Activated naive CD8-positive, alpha-beta T cell treated with anti-CD3 and anti-CD28 coated beads, Interleukin-2, amount 10 ng/mL, durations not matched to agents 7 days and 5 days (primary cell): ENCODE measurements around the gene LINGO4. TPM values are rescaled to one million over a fixed set of nuclear protein-coding genes. Genes with fewer than 3 reads are reported as not detected.
"Not testable (repeated sequence)": the region's sequence is repeated elsewhere in the genome, so short reads cannot be mapped to it uniquely, and the experiment has no call there.

ENCODE experiments used
- ATAC-seq: fragments of 150-1000 bp; cut with Tn5 transposase; one replicate; pipeline ENCODE4 v1.10.0; 2021; ENCODE audit warnings: low read depth, moderate library complexity
- POLR2A ChIA-PET: fragments of 350-600 bp; sonication (Branson Sonifier 250); formaldehyde crosslinking; loops from one replicate; lab custom pipeline; 2021; ENCODE audit warnings: antibody characterized with exemption; lab: Charles Lee
- DNase-seq: peaks from one replicate; pipeline ENCODE4 v3.0.0; 2021
- H3K27ac Mint-ChIP-seq: one replicate; pipeline ENCODE4 v1.8.0; 2022; ENCODE audit warnings: mild to moderate bottlenecking, mixed read lengths
- H3K27me3 Mint-ChIP-seq: one replicate; pipeline ENCODE4 v1.8.0; 2022; ENCODE audit warnings: mild to moderate bottlenecking, moderate library complexity, mixed read lengths
- H3K36me3 Mint-ChIP-seq: one replicate; pipeline ENCODE4 v1.8.0; 2021; ENCODE audit warnings: mild to moderate bottlenecking, mixed read lengths
- H3K4me1 Mint-ChIP-seq: one replicate; pipeline ENCODE4 v1.8.0; 2021; ENCODE audit warnings: mixed read lengths
- H3K4me3 Mint-ChIP-seq: one replicate; pipeline ENCODE4 v1.8.0; 2022; ENCODE audit warnings: mild to moderate bottlenecking, moderate library complexity, mixed read lengths
- H3K9me3 Mint-ChIP-seq: one replicate; pipeline ENCODE4 v1.8.0; 2021; ENCODE audit warnings: mixed read lengths
- total RNA-seq, 2 experiments: library from RNA; stranded (reverse); gene quantifications; one replicate each; pipeline ENCODE4 v1.2.3, GENCODE V29; 2021

Gene LINGO4
- total RNA-seq, 2 experiments from 2014 or later: 0.14 TPM; not detected in 1

DNA sequence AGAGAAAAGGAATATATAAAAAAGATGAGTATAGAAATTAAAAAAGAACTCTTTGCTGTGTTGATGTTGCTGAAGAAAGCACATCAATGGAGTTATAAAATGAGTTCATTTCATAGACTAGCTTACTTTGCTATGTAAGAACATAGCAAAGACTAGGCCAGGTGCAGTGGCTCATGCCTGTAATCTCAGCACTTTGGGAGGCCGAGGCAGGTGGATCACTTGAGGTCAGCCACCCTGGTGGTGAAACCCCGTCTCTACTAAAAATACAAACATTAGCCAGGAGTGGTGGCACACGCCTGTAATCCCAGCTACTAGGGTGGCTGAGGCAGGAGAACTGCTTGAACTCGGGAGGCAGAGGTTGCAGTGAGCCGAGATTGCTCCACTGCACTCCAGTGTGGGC is 23.2 kb downstream of the LINGO4 start:
- H3K4me1 Mint-ChIP-seq, ATAC-seq: not testable (repeated sequence)

GRCh38 chr1:151780736-151781135 is 24.5 kb downstream of the LINGO4 start:
- H3K27ac Mint-ChIP-seq, H3K36me3 Mint-ChIP-seq, DNase-seq, ATAC-seq, H3K4me1 Mint-ChIP-seq, H3K9me3 Mint-ChIP-seq, H3K4me3 Mint-ChIP-seq, H3K27me3 Mint-ChIP-seq, POLR2A ChIA-PET: not testable (repeated sequence)

More for the DNA sequence above, 23.2 kb downstream of the LINGO4 start:
- H3K27ac Mint-ChIP-seq, H3K4me3 Mint-ChIP-seq, H3K9me3 Mint-ChIP-seq, H3K27me3 Mint-ChIP-seq, DNase-seq, POLR2A ChIA-PET, H3K36me3 Mint-ChIP-seq: not testable (repeated sequence)

GRCh38 chr1:151779852-151780251 is 25.4 kb downstream of the LINGO4 start:
- H3K27ac Mint-ChIP-seq: no peak overlapping the region

DNA sequence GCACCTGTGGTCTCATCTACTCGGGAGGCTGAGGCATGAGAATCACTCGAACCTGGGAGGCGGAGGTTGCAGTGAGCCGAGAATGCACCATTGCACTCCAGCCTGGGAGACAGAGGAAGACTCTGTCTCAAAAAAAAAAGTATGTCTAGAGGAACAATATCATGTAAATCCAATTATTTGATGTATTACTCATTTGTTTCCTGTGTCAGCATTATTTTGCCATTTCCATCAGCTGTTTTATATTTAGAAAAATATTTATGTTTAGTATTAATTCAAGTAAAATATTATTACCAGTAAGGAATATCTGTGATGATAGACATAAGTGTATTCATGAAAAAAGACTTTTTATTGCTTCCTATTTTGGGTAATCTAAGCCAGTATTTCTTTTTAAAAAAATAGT is 27.9 kb downstream of the LINGO4 start:
- H3K4me3 Mint-ChIP-seq: no peak overlapping the region
- H3K27me3 Mint-ChIP-seq: no peaks in the 10 kb centered on the region
- no peak overlapping the region for H3K27ac Mint-ChIP-seq
- ATAC-seq (no peak), DNase-seq (no peak)
- peaks cover 6% of the 10 kb centered on the region for H3K36me3 Mint-ChIP-seq
- peaks cover 2% of the 10 kb centered on the region for H3K4me1 Mint-ChIP-seq
- POLR2A ChIA-PET: interaction anchor here (0.6 kb wide), 1 partner anchor 186 kb away, joined by 3 read pairs; no protein-coding TSS in a partner anchor
- H3K9me3 Mint-ChIP-seq: no peaks in the 10 kb centered on the region

More at GRCh38 chr1:151779852-151780251, 25.4 kb downstream of the LINGO4 start:
- H3K9me3 Mint-ChIP-seq: no peaks in the 10 kb centered on the region
- ATAC-seq (no peak), DNase-seq (no peak)
- peaks cover 2% of the 10 kb centered on the region for H3K4me1 Mint-ChIP-seq
- no peak overlapping the region for H3K4me3 Mint-ChIP-seq
- POLR2A ChIA-PET: no interaction called here
- no peaks in the 10 kb centered on the region for H3K27me3 Mint-ChIP-seq
- H3K36me3 Mint-ChIP-seq: peaks cover 6% of the 10 kb centered on the region

- H3K27ac Mint-ChIP-seq: no peak overlapping the region
- H3K4me1 Mint-ChIP-seq: peaks cover 2% of the 10 kb centered on the region
- no peak overlapping the region for H3K4me3 Mint-ChIP-seq
- no peaks in the 10 kb centered on the region for H3K9me3 Mint-ChIP-seq
- no peak for ATAC-seq
- peaks cover 6% of the 10 kb centered on the region for H3K36me3 Mint-ChIP-seq
- no peaks in the 10 kb centered on the region for H3K27me3 Mint-ChIP-seq
- no peak for DNase-seq
- POLR2A ChIA-PET: no interaction called here
Observed at GRCh38 chr1:151776665-151777062, 28.6 kb downstream of the LINGO4 start.

GRCh38 chr1:151775894-151776664 is 29.1 kb downstream of the LINGO4 start:
- Mint-ChIP-seq H3K4me1 (peaks cover 2% of the 10 kb centered on the region), H3K4me3 (no peak overlapping the region), H3K27me3 (no peaks in the 10 kb centered on the region), H3K9me3 (no peaks in the 10 kb centered on the region), H3K27ac (no peak overlapping the region), H3K36me3 (peaks cover 4% of the 10 kb centered on the region)
- DNase-seq: no peak
- POLR2A ChIA-PET: interaction anchor here (1.3 kb wide), 1 partner anchor 13 kb away, joined by 4 read pairs; the partner anchor contains the start of gene MRPL9
- ATAC-seq: no peak

DNA sequence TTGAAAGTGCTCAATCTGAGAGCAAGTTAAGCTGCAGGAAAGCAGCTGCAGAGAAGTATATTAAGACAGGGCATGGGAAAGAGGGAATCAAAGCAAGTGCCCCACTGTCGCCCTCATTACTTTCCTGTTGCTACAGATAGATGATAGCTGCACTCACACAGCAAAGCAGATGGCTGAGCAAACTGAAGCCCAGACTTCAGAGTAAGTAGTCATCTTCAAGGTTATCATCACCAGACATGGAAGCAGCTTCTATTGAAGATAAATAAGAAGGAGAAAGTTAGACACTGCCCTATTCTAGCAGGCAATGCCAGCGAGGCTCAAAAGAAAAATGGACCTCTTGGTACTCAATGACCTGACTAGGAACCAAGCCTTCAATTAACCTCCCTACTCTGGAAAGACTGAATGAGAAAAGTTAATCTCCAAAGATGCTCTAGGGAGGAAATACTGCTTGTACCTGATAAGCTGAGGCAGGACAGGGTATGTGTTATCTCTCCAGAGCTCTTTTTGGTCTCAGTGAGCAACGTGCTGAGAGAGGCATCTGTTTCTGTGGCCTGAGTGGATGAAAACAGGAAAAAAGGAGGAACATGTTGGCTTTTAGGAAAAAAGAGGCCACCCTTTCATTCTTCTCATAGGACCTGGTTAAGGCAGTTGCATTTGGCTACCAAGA is 30.8 kb downstream of the LINGO4 start:
- no peaks in the 10 kb centered on the region for H3K27me3 Mint-ChIP-seq
- POLR2A ChIA-PET: interaction anchor here (1.3 kb wide), 1 partner anchor 11 kb away, joined by 4 read pairs; the partner anchor contains the start of gene MRPL9
- H3K9me3 Mint-ChIP-seq: no peaks in the 10 kb centered on the region
- no peaks in the 10 kb centered on the region for H3K4me1 Mint-ChIP-seq
- H3K27ac Mint-ChIP-seq: no peak overlapping the region
- DNase-seq (no peak), ATAC-seq (no peak)
- H3K36me3 Mint-ChIP-seq: peaks cover 4% of the 10 kb centered on the region
- no peak overlapping the region for H3K4me3 Mint-ChIP-seq

DNA sequence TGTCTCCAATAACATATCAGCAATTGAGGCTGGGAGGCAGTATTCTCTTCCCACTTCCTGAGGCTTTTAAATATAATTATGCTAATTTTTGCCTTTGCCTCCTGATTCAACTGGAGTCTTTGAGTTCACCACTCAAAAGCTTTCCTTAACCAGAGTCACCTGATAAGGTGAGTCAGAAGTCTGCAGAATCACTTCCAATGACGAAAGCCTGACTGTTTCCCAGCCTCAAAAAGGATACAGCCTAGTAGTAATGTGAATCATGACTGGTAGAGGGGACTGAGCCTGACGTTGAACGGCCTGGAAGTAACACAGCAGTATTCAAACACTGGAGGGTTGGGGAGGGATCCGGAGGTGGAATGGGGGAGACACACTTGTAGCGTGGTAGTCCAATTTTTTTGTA is 31.5 kb downstream of the LINGO4 start:
- Mint-ChIP-seq H3K9me3 (no peaks in the 10 kb centered on the region), H3K4me1 (no peaks in the 10 kb centered on the region), H3K36me3 (peaks cover 4% of the 10 kb centered on the region), H3K27ac (no peak overlapping the region), H3K4me3 (no peak overlapping the region), H3K27me3 (no peaks in the 10 kb centered on the region)
- POLR2A ChIA-PET: no interaction called here
- ATAC-seq (no peak), DNase-seq (no peak)

DNA sequence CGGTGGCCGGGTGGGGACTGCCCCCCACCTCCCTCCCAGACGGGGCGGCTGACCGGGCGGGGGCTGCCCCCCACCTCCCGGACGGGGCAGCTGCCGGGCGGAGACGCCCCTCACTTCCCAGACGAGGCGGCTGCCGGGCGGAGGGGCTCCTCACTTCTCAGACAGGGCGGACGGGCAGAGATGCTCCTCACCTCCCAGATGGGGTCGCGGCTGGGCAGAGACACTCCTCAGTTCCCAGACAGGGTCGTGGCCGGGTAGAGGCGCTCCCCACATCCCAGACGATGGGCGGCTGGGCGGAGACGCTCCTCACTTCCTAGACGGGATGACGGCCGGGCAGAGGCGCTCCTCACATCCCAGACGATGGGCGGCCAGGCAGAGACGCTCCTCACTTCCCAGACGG is 35.9 kb downstream of the LINGO4 start:
- ATAC-seq, H3K27ac Mint-ChIP-seq, H3K36me3 Mint-ChIP-seq, H3K9me3 Mint-ChIP-seq, H3K27me3 Mint-ChIP-seq, H3K4me3 Mint-ChIP-seq, H3K4me1 Mint-ChIP-seq, DNase-seq, POLR2A ChIA-PET: not testable (repeated sequence)

DNA sequence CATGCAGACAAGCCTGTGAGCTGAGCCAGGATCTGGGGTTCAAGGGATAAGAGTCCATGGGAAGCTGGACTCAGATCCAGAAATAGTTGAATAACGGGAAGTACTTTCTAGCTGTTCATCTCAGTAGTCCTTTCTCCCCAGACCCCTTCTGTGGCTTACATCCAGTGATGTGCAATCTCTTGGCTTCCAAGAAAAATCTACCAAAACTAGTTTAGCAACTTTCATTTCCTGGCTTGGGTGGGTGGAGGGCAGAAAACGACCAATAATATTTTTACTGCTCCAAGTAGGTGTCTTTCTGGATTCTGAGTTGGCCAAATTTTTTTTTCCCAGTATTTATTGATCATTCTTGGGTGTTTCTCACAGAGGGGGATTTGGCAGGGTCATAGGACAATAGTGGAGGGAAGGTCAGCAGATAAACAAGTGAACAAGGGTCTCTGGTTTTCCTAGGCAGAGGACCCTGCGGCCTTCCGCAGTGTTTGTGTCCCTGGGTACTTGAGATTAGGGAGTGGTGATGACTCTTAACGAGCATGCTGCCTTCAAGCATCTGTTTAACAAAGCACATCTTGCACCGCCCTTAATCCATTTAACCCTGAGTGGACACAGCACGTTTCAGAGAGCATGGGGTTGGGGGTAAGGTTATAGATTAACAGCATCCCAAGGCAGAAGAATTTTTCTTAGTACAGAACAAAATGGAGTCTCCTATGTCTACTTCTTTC is 36.7 kb downstream of the LINGO4 start:
- DNase-seq, POLR2A ChIA-PET, H3K27ac Mint-ChIP-seq, H3K36me3 Mint-ChIP-seq, H3K27me3 Mint-ChIP-seq, H3K9me3 Mint-ChIP-seq, ATAC-seq, H3K4me3 Mint-ChIP-seq: not testable (repeated sequence)
- H3K4me1 Mint-ChIP-seq: peaks cover 10% of the 10 kb centered on the region

DNA sequence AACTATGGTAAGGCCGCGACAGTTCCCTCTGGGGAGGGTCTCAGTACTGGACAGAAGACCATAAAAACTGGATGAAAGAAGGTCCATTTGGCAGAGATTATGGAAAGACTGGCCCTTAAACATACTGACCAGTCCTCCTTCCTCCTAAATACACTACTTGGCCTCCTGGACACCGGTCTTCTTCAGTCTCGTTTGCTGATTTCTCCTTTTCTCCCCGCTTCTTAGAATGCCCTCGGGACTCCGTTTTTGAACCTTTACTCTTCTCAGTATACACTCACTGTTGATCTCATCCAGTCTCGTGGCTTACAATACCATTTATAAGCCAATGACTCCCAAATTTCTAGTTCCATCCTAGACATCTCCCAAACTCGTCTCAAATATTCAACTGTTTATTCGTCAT is 41.2 kb downstream of the LINGO4 start:
- peak overlapping the region; percentile 95 for H3K27ac Mint-ChIP-seq
- H3K36me3 Mint-ChIP-seq: peaks cover 11% of the 10 kb centered on the region
- H3K27me3 Mint-ChIP-seq: no peaks in the 10 kb centered on the region
- H3K9me3 Mint-ChIP-seq: no peaks in the 10 kb centered on the region
- no peak for ATAC-seq
- POLR2A ChIA-PET: interaction anchor here (1.1 to 2.3 kb wide), 4 partner anchors 8 to 574 kb away, joined by 3 to 17 read pairs (median 3); partner anchors contain the start of genes TDRKH and VPS72
- DNase-seq: no peak
- H3K4me1 Mint-ChIP-seq: peaks cover 17% of the 10 kb centered on the region
- peak overlapping the region; percentile 86 for H3K4me3 Mint-ChIP-seq

GRCh38 chr1:151762941-151763921 is 42.0 kb downstream of the LINGO4 start, which contains the start of gene MRPL9:
Gene MRPL9, minus strand, starts transcription at chr1:151763496. Its CDS starts 17 bp downstream, at chr1:151763479.
- Mint-ChIP-seq H3K36me3 (peaks cover 11% of the 10 kb centered on the region), H3K9me3 (no peaks in the 10 kb centered on the region), H3K27me3 (no peaks in the 10 kb centered on the region), H3K27ac (peak within 1 kb of the TSS; percentile 95), H3K4me3 (peak within 1 kb of the TSS; percentile 86), H3K4me1 (peaks cover 15% of the 10 kb centered on the region)
- DNase-seq (peak; percentile 88), ATAC-seq (peak; percentile 99)
- POLR2A ChIA-PET: interaction anchor here (0.6 to 2.3 kb wide), 11 partner anchors 9 to 573 kb away, joined by 3 to 17 read pairs (median 3); partner anchors contain the start of genes CGN, TDRKH and VPS72
